ENCODE measurements around the gene CPNE9.

- no peak for TF ChIP-seq CTCF (IDR thresholded peaks at IDR 0.05)
- no peak for TF ChIP-seq EZH2phosphoT487 (IDR thresholded peaks at IDR 0.05)
Observed at GRCh38 chr3:9725775-9726515, 22.3 kb downstream of the CPNE9 start.

All from neural progenitor cell (in vitro differentiated cells).